GM23248 (cell line): ENCODE measurements around the gene NCAPD2. TPM values are rescaled to one million over a fixed set of nuclear protein-coding genes. Genes with fewer than 3 reads are reported as not detected.

ENCODE experiments used
- DNase-seq: peaks from one replicate; pipeline ENCODE4 v3.0.0-alpha.2; 2015
- H2AFZ ChIP-seq: fragments of 200-600 bp; sonication (generic); 2 replicates; pipeline ENCODE4 v1.6.1; 2016; ENCODE audit warnings: antibody characterized with exemption
- H3F3A ChIP-seq: fragments of 200-600 bp; sonication (generic); 2 replicates; pipeline ENCODE4 v1.6.1; 2016; ENCODE audit warnings: mild to moderate bottlenecking, antibody characterized with exemption, mixed run types; ENCODE audit not compliant: insufficient read depth
- H3K27ac ChIP-seq: fragments of 200-600 bp; sonication (generic); 2 replicates; pipeline ENCODE4 v1.5.1; 2016; ENCODE audit warnings: mild to moderate bottlenecking
- H3K27me3 ChIP-seq: fragments of 200-600 bp; sonication (generic); replicated peaks from 2 replicates; pipeline ENCODE4 v1.6.1; 2016; ENCODE audit warnings: mild to moderate bottlenecking; ENCODE audit not compliant: insufficient read depth
- H3K36me3 ChIP-seq: fragments of 200-600 bp; sonication (generic); 2 replicates; pipeline ENCODE4 v1.6.1; 2016; ENCODE audit warnings: low read depth, mild to moderate bottlenecking
- H3K4me1 ChIP-seq: fragments of 200-600 bp; sonication (generic); 2 replicates; pipeline ENCODE4 v1.6.1; 2016; ENCODE audit warnings: mild to moderate bottlenecking; ENCODE audit not compliant: insufficient read depth
- H3K4me2 ChIP-seq: fragments of 200-600 bp; sonication (generic); one replicate; pipeline ENCODE4 v1.6.1; 2016; ENCODE audit warnings: mild to moderate bottlenecking; ENCODE audit not compliant: unreplicated experiment
- H3K4me3 ChIP-seq: fragments of 200-600 bp; sonication (generic); 2 replicates; pipeline ENCODE4 v1.5.1; 2016; ENCODE audit warnings: mild to moderate bottlenecking
- H3K79me2 ChIP-seq: fragments of 200-600 bp; sonication (generic); 2 replicates; pipeline ENCODE4 v1.6.1; 2016; ENCODE audit warnings: mild to moderate bottlenecking; ENCODE audit not compliant: insufficient read depth
- H3K9ac ChIP-seq: fragments of 200-600 bp; sonication (generic); 2 replicates; pipeline ENCODE4 v1.6.1; 2016; ENCODE audit warnings: mild to moderate bottlenecking
- H3K9me2 ChIP-seq: fragments of 200-600 bp; sonication (generic); 2 replicates; pipeline ENCODE4 v1.6.1; 2016; ENCODE audit warnings: mixed run types, mild to moderate bottlenecking, moderate library complexity; ENCODE audit not compliant: insufficient read depth
- H3K9me3 ChIP-seq: fragments of 200-600 bp; sonication (generic); one replicate; pipeline ENCODE4 v1.6.1; 2017; ENCODE audit warnings: low read depth
- H4K20me1 ChIP-seq: fragments of 200-600 bp; sonication (generic); 2 replicates; pipeline ENCODE4 v1.6.0; 2016; ENCODE audit not compliant: insufficient read depth
- EZH2 ChIP-seq: fragments of 200-600 bp; sonication (generic); IDR thresholded peaks from 2 replicates; pipeline ENCODE4 v1.6.1; 2018; ENCODE audit warnings: antibody characterized with exemption, mild to moderate bottlenecking; ENCODE audit not compliant: insufficient read depth, poor library complexity, severe bottlenecking
- EZH2phosphoT487 ChIP-seq: fragments of 200-600 bp; sonication (generic); IDR thresholded peaks from 2 replicates; pipeline ENCODE4 v1.6.1; 2018; ENCODE audit warnings: antibody characterized with exemption, moderate library complexity, mild to moderate bottlenecking, low read depth; ENCODE audit not compliant: insufficient read depth
- WGBS, 2 experiments: methylation state at CpG; one replicate each; pipeline ENCODE4 v1.1.6; 2015 to 2017; ENCODE audit warnings: low lambda C conversion rate in 2 of 2, low coverage in 1 of 2; ENCODE audit errors: missing lambda C conversion rate in 2 of 2; 5-methylcytosine and 5-hydroxymethylcytosine counted together
- in situ Hi-C: fragments of 300-500 bp; cut with MboI; formaldehyde crosslinking; loops from 2 replicates; pipeline ENCODE4 v1.15.0; 2020
- polyA plus RNA-seq: library from polyadenylated mRNA; unstranded; fragments of >200 nt; fragmentation: Nextera tagmentation; extraction: Ambion mirVana; gene quantifications from 2 replicates; pipeline ENCODE4 v1.2.1, GENCODE V29; 2016
- total RNA-seq: library from RNA; depleted of rRNA; stranded (reverse); fragments of >200 nt; shearing (Covaris generic); gene quantifications from 2 replicates; pipeline ENCODE4 v1.2.3, GENCODE V29; 2014

The NCAPD2 gene
- total and polyA plus RNA-seq, 2 experiments from 2014 or later, result 15.5 to 26.3 TPM

DNA sequence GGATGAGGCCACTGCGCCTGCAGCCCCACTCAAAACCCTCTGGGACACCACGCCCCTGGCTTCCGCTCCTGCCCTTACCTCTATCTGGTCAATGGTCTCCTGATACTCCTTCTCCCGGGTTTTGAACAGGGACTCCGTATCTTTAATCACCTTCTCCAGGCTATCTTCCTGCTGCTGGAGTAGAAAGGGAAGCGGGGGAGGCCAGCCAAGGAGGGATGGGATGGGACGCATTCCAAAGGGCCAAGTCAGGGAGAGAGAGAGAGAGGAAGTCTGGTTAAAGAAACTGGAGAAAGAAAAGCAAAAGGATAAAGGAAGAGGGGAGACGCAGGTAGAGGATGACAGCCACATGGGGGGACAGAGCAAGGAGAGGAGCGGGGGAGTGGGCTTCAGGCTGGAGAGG, 54.1 kb downstream of the NCAPD2 start:
- no peak for TF ChIP-seq EZH2
- TF ChIP-seq EZH2phosphoT487, result no peak
- peak overlapping the region; percentile 96 for H3K27ac ChIP-seq
- in situ Hi-C loops, result no loop called here
- H3K36me3 ChIP-seq, result peaks cover 5% of the 10 kb centered on the region; the same call in 1 of the 2 replicates
- H3K4me3 ChIP-seq, result peak overlapping the region; percentile 69
- peak overlapping the region; percentile 82 for H3K4me2 ChIP-seq
- H3F3A ChIP-seq, result peaks cover 50% of the 10 kb centered on the region
- DNase-seq, result peak; percentile 87
- no peak overlapping the region for H2AFZ ChIP-seq
- H3K27me3 ChIP-seq, result no peaks in the 10 kb centered on the region
- no peaks in the 10 kb centered on the region for H4K20me1 ChIP-seq
- peaks cover 62% of the 10 kb centered on the region for H3K4me1 ChIP-seq
- H3K9ac ChIP-seq, result peak overlapping the region; percentile 78
- peaks cover 83% of the 10 kb centered on the region for H3K79me2 ChIP-seq
- H3K9me3 ChIP-seq, result no peaks in the 10 kb centered on the region
- H3K9me2 ChIP-seq, result no peaks in the 10 kb centered on the region
- 19 to 21% methylated on average over 9 of the region's 9 CpGs for WGBS, 2 experiments

DNA sequence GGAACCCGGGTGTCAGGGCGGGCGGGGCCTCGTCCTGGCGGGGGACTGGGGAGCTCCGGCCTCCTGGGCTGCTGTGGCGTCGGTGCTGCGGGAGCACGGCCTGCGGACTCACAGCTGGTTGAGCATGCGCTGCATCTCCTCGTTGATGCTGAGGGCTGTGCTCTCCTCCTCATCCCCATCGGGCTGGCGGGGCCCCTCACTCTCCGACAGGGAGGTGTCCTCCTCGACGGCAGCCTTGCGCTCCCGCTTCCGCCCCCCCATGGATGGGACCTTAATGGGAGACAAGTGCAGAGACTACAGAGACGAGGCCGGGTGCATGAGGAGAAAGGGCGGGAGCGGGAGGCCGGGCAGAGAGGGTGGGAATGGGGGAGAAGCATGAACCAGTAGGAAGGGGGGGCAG, 54.7 kb downstream of the NCAPD2 start:
- H4K20me1 ChIP-seq, result no peaks in the 10 kb centered on the region
- H3K4me3 ChIP-seq, result peak overlapping the region; percentile 69
- H3K36me3 ChIP-seq, result peaks cover 5% of the 10 kb centered on the region; the same call in 1 of the 2 replicates
- H3K9me3 ChIP-seq, result no peaks in the 10 kb centered on the region
- peaks cover 67% of the 10 kb centered on the region for H3K4me1 ChIP-seq
- peak overlapping the region; percentile 78 for H3K9ac ChIP-seq
- 72 to 76% methylated on average over 23 to 26 of the region's 26 CpGs for whole genome bisulfite sequencing, 2 experiments
- peak overlapping the region; percentile 82 for H3K4me2 ChIP-seq
- peak overlapping the region; percentile 96 for H3K27ac ChIP-seq
- TF ChIP-seq EZH2 (no peak), EZH2phosphoT487 (no peak)
- peaks cover 54% of the 10 kb centered on the region for H3F3A ChIP-seq
- no peak overlapping the region for H2AFZ ChIP-seq
- no peaks in the 10 kb centered on the region for H3K9me2 ChIP-seq
- H3K27me3 ChIP-seq, result no peaks in the 10 kb centered on the region
- peaks cover 77% of the 10 kb centered on the region for H3K79me2 ChIP-seq
- in situ Hi-C loops, result no loop called here
- no peak for DNase-seq

DNA sequence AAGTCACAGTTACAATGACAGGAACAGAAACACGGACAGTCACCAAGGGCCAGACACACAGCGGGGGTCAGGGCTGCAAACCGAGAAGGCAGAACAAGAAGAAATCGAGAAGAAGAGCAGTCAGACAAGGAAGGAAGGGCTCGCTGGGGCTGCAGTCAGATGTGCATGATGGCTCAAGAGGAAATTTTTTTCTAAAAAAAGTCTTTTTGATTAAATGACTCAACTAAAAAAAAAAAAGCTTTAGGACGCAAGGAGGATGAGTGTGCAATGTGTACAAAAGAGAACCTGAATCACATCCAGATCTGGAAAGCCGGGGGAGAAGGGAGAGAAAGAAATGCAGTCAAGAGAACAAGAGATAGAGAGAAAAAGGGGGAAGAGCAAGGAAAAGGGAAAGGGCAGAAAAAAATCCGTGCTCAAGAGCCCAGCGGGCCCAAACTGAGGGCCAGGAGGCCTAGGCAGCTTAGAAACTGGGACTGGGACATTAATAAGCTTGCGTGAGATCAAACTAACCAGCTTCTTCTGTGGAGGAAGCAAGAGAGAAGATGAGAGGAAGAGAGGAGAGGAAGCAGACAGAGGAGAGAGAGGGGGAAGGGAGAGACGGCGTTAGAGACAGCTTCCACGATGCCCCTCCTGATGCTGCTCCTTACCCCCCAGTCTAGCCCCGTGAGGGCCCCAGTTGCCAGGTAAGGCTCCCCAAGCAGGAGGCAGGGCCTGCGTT, 55.2 kb downstream of the NCAPD2 start:
- Histone ChIP-seq H4K20me1 (no peaks in the 10 kb centered on the region), H3K79me2 (peaks cover 75% of the 10 kb centered on the region), H3K9ac (peak overlapping the region; percentile 78), H2AFZ (no peak overlapping the region), H3K4me3 (peak overlapping the region; percentile 69), H3K36me3 (peaks cover 5% of the 10 kb centered on the region; the same call in 1 of the 2 replicates), H3F3A (peaks cover 59% of the 10 kb centered on the region), H3K4me1 (peaks cover 73% of the 10 kb centered on the region), H3K4me2 (peak overlapping the region; percentile 82), H3K27ac (peak overlapping the region; percentile 96), H3K9me2 (no peaks in the 10 kb centered on the region), H3K27me3 (no peaks in the 10 kb centered on the region), H3K9me3 (no peaks in the 10 kb centered on the region)
- TF ChIP-seq EZH2, result no peak
- no peak for TF ChIP-seq EZH2phosphoT487
- 23% methylated on average over 15 of the region's 15 CpGs for WGBS, 2 experiments
- DNase-seq, result peak; percentile 97
- in situ Hi-C loops, result no loop called here

DNA sequence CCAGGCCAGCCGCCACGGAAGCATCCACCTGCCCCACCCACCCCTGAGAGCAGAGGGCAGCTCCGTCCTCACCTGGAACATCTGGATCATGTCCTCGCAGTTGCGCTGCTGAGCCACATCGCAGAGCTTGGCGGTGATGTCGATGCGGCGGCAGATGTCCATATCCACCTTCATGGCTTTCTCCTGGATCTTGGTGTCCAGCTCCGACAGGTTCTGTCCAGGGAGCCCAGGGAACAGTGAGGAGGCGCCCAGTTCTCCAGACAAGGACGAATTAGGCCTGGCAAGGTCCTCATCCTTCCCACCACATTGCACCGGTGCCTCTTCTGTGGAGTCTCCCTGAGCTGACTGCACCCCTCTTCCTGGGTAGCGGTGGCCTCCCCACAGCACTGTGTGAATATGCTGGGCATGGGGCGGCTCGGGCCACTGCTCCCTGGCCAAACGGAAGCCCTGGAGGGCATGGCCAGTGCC, 55.8 kb downstream of the NCAPD2 start:
- H3K27me3 ChIP-seq, result no peaks in the 10 kb centered on the region
- H3K27ac ChIP-seq, result peak overlapping the region; percentile 96
- H3K79me2 ChIP-seq, result peaks cover 75% of the 10 kb centered on the region
- peak overlapping the region; percentile 78 for H3K9ac ChIP-seq
- H3F3A ChIP-seq, result peaks cover 64% of the 10 kb centered on the region
- H4K20me1 ChIP-seq, result no peaks in the 10 kb centered on the region
- H3K9me3 ChIP-seq, result no peaks in the 10 kb centered on the region
- WGBS, 2 experiments, result 89 to 92% methylated on average over 18 of the region's 18 CpGs
- no peak overlapping the region for H2AFZ ChIP-seq
- H3K36me3 ChIP-seq, result peaks cover 5% of the 10 kb centered on the region; the same call in 1 of the 2 replicates
- H3K4me3 ChIP-seq, result peak overlapping the region; percentile 55
- no peak for TF ChIP-seq EZH2phosphoT487
- no peak for TF ChIP-seq EZH2
- peaks cover 74% of the 10 kb centered on the region for H3K4me1 ChIP-seq
- peak overlapping the region; percentile 82 for H3K4me2 ChIP-seq
- no peak for DNase-seq
- H3K9me2 ChIP-seq, result no peaks in the 10 kb centered on the region
- in situ Hi-C loops, result no loop called here
